Left kidney (tissue), 2 donors: ENCODE data around the gene ASB2. TPM values are rescaled to one million over a fixed set of nuclear protein-coding genes. Genes with fewer than 3 reads are reported as not detected.

Experiments used
- DNase-seq: peaks from one replicate; pipeline ENCODE4 v3.0.0-alpha.2; 2013
- polyA plus RNA-seq: library from polyadenylated mRNA; unstranded; fragments of 120-200 nt; gene quantifications from one replicate; pipeline ENCODE4 v1.2.1, GENCODE V29; 2013; ENCODE audit not compliant: insufficient read length

Gene ASB2
- polyA plus RNA-seq, 1 donor = 0.40 TPM

DNA sequence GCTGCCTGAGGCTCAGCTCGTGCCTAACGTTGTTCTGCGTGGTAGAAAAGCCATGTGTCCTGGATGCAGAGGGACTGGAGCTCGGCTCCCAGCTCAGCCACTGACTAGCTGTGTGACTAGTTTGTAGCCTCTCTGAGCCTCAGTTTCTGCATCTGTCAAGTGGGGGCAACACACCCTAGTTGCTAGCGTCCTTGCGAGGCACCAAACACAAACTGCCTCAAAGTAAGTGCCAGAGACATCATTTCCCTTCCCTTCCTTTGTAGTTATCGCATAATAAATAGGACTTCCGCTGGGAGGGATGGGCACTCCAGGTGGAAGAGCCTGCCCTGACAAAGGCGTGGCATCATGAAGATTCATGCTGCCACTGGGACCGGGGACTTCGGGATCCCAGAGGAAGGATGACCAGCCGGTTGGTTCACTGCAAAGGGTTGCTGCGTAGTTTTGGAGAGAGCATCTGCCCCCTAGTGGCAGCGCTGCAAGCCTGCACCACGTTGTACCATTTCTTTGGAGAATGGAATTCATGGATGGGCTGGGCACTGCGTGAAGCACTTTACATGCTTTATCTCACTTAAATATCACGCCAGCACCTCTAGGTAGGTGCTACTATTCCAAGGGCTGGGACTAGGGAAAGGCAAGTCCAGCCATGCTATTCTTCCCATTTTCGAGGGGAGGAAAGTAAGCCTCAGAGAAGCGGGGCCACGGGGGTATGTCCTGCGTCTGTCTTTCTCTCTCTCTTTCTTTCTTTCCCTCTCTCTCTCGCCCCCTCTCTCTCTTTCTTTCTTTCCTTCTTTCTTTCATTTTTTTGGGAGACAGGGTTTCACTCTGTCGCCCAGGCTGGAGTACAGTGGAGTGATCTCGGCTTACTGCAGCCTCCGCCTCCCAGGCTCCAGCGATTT is 25.4 kb upstream of the ASB2 start:
- DNase-seq = no peak

DNA sequence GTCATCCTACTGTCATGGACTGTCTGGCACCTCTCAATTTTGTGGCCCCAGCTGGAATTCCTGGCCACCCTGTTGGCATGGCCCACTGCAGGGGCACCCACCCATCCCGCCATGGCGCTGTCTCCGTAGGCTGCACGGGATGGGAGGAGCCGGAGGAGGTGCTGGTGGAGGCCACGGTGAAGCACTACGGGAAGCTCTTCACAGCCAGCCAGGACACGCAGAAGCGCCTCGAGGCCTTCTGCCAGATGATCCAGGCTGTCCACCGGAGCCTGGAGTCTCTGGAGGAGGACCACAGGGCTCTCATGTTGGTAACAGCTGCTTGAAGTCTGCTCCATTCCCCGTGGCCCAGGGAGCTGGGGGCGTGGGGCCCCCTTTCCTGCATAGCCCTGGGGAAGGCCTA is 24.6 kb upstream of the ASB2 start:
- DNase-seq = no peak

DNA sequence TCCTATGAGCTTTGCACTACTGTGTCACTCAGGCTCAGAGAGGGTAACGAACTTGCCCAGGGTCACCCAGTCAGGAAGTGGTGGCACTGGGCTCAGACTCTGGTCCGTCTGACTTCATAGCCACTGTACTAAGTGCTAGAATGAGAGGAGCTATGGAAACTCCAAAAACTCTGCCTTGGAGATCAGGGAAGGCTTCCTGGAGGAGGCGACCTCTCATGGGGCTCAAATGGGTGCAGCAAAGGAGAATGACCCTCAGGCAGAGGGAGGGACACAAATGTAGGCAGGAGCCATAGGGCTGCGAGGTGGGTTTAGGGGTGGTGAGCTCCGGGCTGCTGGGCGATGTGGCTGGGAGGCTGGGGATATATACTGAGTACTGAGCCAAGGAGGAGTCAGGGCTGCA is 23.9 kb upstream of the ASB2 start:
- DNase-seq = no peak

DNA sequence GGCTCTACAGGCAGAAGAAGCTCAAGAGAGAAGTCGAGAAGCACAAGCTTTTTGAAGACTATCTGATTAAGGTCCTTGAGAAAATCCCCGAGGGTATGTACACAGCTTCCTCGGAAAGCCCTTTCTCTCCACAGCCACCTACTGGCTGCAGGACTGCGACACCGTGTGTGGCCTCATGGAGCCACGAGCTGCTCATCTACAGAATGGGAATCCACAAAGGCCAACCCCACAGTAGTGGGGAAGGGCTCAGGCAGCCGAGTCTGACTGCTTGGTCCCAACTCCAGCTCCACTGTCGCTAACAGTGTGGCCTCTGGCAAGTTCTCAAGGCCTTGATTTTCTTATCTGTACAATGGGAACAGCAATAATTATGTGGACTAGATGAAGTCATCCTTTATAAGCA is 23.2 kb upstream of the ASB2 start:
- DNase-seq = no peak

DNA sequence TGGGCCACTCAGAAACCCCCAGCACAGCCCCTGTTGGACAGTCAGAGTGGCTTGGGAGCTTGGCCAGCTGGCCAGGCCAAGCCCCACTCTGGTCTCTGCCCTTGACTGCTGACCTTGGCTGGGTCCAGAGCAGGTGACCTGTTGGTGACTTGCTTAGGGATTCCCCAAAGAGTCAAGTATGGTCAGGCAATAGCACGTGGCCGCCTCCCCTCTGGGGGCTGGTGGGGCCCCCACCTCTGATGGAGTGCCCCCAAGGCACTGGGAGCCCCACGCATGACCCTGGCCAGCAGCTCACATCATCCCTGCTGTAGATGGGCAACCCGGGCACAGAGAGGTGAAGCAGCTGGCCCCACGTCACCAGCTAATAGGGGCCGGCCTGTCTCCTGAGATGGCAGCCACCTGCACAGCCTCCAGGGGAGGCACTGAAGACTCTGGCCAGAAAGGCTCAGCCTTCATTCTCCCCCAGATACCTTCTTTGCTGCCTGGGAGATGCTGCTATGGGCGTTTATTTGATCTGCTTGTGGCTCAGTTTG is 22.6 kb upstream of the ASB2 start:
- DNase-seq = no peak

DNA sequence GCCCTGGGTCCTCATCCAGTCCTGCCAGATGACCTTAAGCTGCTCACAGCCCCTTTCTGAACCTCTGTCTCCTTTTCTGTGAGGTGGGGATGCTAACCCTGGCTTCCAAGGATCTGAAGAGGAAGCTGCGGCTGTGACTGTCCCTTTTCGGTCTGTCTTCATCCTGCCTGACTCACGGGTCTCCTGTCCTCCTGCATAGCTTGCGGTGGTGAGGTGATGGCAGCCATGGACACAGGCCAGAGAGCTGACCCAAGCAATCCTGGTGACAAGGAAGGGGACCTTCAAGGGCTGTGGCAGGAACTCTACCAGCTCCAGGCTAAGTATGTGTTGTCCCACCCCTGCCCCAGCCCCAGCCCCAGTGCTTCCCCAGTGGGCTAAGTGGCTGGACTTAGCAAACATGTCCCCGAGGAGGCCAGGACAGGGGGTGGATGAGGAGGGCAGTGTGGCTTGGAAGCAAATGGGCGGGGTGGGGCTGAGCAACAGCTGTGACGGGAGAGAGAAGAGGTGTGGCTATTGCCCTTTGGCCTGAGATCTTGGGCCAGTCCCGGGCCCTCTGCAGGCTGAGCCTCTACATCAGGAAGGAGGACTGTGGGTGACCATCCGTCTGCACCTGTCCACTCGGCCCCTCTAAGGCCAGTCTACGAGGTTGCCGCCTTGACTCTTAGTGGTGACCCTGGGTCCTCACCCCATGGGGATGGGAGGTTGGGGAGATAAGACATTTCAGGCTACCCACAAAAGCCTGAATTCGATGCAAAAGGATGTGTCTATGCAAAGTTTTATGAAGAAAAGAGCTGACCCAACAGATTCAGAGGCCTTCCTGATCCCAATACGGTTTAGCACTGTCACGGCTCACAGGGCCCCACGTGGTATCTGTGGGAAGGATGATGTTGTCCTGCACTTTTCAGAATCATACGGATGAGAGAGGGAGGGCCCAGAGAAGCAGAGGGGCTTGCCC is 21.8 kb upstream of the ASB2 start:
- no peak for DNase-seq

DNA sequence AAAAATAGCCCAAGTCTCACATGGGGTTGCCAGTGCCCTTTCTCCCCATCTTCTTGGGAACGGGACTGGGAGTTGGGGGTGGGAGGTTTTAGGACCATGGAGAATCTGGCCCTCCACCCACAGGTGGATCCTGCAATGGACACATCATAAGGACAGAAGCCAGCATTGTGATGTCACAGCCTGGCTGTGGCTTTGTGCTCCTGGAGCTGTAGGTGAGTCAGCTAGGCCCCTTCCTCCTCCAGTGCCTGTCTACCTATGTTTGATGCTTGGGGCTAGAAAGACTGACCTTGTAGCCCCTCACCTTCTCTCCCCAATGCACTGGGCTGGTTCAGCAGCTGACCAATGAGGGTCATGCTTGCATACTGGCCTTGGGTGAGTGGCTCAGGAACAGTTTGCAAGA is 20.7 kb upstream of the ASB2 start, which contains the start of gene CCDC197:
Gene CCDC197 (plus strand): TSS at position 220 of the 400 bp plus-strand sequence. CDS start 831 bp downstream, outside the sequence.
- no peak for DNase-seq

DNA sequence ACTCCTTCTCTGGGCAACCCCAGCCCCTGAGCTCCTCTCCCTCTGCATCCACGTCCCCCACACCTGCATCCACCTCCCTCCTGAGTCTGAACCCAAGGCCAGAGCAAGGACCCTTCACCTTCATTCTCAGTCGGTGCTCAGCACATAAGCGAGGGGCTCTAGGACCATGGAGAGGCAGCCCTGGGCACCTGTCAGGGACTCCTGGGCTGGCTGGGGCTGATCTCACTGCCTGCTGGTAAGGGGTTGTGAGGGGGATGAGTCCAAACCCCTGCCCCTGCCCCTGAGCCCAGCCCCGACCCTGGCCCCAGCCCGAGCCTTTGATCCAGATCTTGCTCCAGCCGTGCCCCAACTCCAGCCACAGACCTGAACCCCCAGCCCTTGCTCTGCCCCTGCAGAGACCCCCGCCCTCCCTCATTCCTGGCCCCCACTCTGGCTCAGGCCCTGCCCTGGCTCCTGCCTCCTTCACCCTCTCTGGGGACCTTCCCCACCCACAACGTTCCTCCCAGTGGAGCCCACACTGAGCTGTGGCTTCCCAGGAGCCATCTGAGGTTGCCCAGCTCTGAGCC is 19.8 kb upstream of the ASB2 start:
- no peak for DNase-seq

DNA sequence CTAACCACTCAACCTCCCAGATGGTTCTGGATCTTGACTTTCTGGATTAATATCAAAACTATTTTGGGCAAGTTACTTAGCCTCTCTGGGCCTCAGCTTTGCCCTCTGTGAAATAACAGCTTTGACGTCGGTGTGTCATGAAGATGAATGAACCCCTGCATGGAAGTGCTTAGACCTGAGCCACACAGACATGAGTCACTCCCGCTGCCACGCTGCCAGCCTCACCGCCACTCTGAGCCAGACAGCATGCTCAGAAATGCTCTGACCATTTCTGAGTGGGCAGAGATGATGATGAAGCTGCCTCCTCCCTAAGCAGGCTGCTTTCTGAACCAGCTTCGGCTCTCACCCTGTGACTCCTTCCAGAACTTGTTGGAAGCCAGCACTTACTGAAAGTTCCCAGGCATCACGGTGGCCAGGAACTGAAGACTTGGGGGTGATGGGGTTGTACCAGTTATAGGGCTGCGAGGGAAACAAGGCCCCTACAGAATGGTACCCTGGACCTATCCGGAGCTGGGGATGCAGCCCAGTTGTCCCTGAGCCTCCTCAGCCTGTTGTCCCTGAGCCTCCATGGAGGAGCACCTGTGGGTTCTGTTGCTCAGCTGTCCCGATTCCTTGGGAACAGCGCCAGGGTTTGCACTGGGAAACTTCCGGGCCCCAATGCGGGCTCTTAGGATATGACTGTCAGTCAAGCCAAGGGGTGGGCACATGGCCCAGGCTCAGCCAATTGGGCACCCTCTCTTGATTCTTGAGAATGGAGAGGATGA is 18.7 kb upstream of the ASB2 start:
- DNase-seq = no peak

DNA sequence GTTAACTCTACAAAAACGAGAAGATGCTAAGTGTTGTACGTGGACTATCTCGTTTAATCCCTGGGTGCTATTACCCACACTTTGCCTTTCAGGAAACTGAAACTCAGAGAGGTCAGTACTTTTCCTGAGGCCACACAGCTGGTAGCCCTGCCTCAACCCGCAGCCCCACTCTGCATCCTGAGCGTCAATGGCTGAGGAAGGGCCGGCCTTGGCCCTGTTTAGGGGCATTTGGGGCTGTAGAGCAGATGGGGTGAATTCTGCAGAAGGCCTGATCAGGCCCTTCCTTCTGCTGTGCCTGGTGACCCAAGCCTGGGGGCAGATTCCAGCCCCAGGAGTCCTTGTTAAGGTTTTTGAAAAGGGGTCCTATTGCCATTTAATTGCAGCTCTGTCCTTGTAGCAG is 17.0 kb upstream of the ASB2 start:
- DNase-seq = no peak

DNA sequence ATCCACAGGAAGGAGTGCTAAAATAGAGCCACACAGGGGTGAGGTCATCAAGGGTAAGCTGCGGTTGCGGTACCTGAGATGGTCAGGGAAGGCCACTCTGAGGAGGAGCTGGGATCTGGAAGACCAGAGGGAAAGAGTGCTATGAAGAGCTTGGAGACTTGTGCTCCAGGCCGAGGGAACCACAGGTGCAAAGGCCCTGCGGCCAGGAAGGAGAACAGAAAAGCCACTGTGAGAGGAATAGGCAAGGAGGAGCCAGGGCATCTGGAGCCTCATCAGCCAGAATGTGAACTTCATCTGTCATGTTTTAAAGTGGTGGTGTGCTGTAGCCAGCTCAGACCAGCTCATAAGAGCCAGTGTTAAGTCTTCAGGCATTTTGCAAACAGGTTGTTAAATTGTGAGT is 15.3 kb upstream of the ASB2 start:
- no peak for DNase-seq

DNA sequence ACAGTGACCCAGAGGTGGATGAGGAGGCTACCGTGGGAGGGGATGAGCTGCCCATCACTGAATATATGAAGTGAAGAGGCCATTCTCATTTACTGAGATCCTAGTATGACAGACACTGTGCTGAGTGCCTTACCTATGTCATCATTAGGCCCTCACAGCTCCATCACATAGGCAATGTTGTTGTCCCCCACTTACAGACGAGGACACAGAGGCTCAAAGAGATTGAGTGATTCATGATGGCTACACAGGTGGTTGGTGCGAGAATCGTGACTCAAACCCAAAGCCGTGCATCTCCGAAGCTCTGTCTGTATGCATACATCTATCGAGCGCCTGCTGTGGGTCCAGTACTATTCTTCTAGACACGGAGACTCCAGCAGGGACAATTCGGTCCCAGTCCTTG is 14.8 kb upstream of the ASB2 start:
- DNase-seq = no peak

DNA sequence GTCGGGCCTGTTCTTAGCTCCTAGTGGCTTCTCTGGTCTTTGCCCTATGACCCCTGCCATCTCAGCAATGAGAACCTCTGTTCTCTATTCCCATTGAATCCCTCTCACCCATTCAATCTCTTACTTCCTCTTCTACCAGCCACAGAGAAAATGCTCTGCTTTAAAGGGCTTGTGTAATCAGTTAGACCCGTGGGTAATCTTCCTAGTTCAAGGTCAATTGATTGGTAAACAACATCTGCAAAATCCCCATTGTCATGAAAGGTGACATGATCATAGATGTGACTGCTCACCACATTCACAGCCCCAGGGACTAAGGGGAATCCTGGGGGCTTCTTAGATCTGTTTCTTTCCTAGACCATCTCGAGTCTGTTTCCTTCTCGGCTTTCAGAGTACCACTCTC is 13.6 kb upstream of the ASB2 start:
- no peak for DNase-seq

DNA sequence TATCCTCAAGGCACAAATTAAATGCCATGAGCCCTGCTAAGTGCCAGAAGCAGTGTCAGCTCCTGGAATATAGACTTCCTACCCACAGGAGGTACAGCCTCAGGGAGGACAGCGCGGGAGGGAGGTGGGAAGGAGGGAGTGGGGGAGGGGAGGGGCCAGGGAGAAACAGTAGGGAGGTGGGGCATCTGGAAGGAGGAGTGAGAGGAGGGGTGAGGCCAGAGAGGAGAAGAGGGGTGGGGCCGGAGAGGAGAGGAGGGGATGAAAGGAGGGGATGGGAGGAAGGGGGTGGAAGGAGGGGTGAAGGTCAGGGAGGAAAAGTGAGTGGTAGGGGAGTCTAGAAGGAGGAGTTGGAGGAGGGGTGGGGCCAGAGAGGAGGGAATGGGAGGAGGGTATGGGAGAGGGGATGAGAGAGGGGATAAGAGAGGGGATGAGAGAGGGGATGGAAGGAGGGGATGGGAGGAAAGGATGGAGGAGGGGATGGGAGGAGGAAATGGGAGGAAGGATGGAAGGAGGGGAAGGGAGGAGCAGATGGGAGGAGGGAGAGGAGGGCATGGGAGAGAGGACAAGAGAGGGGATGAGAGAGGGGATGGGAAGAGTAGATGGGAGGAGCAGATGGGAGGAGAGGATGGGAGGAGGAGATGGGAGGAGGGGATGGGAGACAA is 11.6 kb upstream of the ASB2 start:
- DNase-seq = no peak

DNA sequence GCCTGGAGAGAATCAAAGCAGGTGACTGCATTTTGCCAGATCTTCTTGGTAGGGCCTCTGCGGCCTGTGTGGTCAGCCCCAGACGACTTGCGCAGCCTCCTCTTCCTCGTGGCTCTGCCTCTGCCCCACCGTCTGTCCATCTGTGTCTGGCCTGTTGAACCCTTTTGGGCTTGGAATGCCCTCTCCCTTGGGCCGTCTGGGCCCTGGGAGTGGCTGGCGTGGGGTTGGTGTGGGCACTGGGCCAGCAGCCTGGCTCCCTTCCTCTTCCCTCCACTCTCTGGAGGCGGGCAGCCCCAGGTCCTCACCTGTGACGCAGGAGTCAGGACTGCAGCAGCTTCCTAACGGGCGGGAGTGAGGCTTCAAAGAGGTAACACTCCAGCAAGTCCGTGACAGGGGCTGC is 11.0 kb upstream of the ASB2 start:
- DNase-seq = no peak

DNA sequence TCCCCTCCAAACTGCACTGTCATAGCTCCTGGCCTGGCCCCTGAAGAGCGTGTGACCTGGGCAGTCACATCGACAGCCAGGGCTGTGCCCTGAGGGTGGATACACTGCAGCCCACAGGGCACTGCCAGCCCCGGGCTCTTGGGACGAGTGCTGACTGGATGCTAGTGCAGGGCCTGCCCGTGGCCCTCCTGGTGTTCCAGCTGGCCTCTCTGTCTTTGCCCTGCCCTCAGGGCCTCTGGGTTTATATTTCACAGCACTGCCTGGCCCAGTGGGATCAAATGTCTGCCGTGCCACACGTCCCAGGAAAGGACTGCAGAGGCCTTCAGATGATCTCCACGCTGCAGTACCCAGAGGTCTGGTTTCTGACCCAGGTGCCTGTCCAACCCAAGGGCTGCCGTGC is 10.6 kb upstream of the ASB2 start:
- DNase-seq = no peak

DNA sequence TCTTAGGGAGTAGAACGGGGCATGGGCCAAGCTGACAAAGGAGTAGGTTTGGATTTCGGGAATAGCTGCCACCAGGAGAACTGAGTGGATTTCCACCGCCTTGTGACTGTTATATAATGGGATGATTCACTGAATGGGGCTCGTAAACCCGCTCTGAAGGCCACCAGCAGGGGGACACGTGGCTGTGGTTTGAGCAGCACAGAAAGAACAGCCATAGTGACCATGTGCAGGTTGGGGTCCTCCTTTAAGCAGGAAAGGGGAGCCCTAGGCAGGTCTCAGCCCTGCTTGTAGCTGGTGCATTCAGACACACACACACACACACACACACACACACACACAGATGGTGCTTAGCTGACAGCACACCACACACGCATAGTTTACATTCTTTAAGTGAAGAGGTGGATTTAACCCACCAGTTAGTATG is 8.6 kb upstream of the ASB2 start:
- no peak for DNase-seq

DNA sequence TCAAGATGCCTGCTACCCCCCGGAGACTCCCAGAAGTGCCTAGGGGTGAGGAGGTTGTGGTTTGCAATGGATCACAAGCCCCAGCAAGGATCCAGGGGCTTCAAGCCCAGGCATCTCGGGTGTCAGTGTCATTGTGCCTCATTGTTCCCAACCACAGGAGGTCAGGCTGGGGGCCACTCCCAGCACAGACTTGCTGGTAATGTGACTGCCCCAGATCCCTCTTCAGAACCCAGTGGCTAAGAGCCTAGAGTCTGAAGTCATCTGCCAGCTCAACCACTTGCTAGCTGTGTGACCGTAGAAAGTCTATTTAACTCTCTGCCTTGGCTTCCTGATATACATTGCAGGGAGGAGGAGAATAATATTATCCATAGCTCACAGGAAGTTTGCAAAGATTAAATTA is 7.7 kb upstream of the ASB2 start:
- DNase-seq = no peak

DNA sequence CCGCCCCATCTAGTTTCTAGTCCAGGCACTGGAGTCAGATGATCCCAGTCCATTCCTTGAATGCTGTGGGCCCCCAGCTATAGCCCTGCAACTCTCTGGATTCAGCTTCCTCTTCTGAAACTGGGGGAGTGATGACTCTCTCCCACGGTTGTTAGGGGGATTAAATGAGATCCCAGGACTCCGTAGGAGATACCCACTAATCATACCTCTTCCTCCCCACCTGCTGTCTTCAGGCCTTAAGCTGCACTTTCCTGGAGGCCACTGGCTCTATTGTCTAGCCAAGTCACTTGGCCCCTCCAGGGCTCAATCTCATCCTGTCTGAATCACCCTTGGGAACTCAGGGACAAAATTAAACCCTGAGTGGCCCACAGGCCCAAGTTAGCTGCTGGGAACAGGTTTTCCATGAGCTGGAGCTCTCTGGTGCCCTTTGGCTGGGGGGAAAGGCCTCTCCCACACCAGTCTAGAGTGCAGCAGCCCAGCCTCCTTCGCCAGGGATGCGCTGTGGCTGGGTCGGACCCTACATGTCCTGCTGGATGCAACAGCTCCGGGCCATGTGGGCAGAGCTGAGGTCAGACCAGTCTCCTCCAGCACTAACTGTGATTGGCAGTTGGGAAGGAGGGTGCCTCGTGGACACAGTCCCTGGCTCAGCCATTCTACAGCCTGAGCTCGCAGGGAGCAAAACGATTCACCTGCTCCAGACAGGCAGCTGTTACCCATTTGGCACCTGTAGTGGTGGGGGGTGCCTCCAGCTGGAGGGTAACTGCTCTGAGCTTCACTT is 6.0 kb upstream of the ASB2 start:
- no peak for DNase-seq
